ENCODE results near the gene CA10.

- TF ChIP-seq POLR2AphosphoS5 (IDR thresholded peaks at IDR 0.05) (no peak), CTCF (IDR thresholded peaks at IDR 0.05) (no peak)
Observed at GRCh38 chr17:52027081-52027480, 131.4 kb downstream of the CA10 start.

All from gastroesophageal sphincter (tissue), 3 donors.